Type B pancreatic cell (in vitro differentiated cells): ENCODE results near the gene JHY. TPM values are rescaled to one million over a fixed set of nuclear protein-coding genes. Genes with fewer than 3 reads are reported as not detected.

ENCODE experiments used
- DNase-seq: peaks from one replicate; pipeline ENCODE4 v3.0.0; 2021; ENCODE audit warnings: mixed read lengths; ENCODE audit not compliant: unreplicated experiment; ENCODE audit errors: extremely low spot score
- H3K27ac Mint-ChIP-seq: 2 replicates; pipeline ENCODE4 v1.8.0; 2021; ENCODE audit warnings: mild to moderate bottlenecking, mixed read lengths
- H3K27me3 Mint-ChIP-seq: 2 replicates; pipeline ENCODE4 v1.8.0; 2021; ENCODE audit warnings: mixed read lengths
- H3K36me3 Mint-ChIP-seq: 2 replicates; pipeline ENCODE4 v1.8.0; 2021; ENCODE audit warnings: mixed read lengths
- H3K4me1 Mint-ChIP-seq: one replicate; pipeline ENCODE4 v1.8.0; 2021; ENCODE audit warnings: mixed read lengths; ENCODE audit not compliant: unreplicated experiment
- H3K4me3 Mint-ChIP-seq: 2 replicates; pipeline ENCODE4 v1.8.0; 2021; ENCODE audit warnings: mild to moderate bottlenecking, mixed read lengths
- H3K9me3 Mint-ChIP-seq: 2 replicates; pipeline ENCODE4 v1.8.0; 2021; ENCODE audit warnings: mixed read lengths
- total RNA-seq: library from RNA; stranded (reverse); gene quantifications from 2 replicates; pipeline ENCODE4 v1.2.1, GENCODE V29; 2021; ENCODE audit warnings: low replicate concordance
- TF ChIP-seq, protein P1 (sequence below): fragments of 200-600 bp; sonication (generic); conservative IDR thresholded peaks from 2 replicates; pipeline ENCODE4 v1.5.0; 2021; ENCODE audit warnings: antibody characterized with exemption, mild to moderate bottlenecking

Gene JHY
- total RNA-seq, 1 donor from 2014 or later, result 3.7 TPM

DNA sequence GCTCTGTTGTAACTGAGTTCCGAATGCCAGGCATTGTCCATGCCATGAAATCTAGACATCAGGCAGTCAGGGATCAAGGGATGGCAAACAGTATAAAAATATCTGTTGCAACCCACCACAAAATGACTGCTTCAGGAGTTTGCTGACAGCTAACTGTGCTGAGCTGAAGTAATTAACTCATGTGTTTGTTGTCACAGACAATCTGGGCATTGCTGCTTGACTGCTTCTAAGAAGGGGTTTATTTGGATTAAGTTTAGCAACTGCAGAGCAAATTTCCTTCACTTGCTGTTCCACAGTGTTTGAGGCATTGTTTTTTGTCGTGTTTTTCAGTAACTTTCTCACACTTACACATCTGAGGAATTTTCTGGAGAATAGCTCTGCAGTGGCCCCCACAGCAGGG is 68.7 kb downstream of the JHY start:
- no peaks in the 10 kb centered on the region for H3K4me1 Mint-ChIP-seq
- no peak overlapping the region for H3K4me3 Mint-ChIP-seq
- no peak overlapping the region for H3K27ac Mint-ChIP-seq
- H3K9me3 Mint-ChIP-seq, result no peaks in the 10 kb centered on the region
- TF ChIP-seq, protein P1, sequence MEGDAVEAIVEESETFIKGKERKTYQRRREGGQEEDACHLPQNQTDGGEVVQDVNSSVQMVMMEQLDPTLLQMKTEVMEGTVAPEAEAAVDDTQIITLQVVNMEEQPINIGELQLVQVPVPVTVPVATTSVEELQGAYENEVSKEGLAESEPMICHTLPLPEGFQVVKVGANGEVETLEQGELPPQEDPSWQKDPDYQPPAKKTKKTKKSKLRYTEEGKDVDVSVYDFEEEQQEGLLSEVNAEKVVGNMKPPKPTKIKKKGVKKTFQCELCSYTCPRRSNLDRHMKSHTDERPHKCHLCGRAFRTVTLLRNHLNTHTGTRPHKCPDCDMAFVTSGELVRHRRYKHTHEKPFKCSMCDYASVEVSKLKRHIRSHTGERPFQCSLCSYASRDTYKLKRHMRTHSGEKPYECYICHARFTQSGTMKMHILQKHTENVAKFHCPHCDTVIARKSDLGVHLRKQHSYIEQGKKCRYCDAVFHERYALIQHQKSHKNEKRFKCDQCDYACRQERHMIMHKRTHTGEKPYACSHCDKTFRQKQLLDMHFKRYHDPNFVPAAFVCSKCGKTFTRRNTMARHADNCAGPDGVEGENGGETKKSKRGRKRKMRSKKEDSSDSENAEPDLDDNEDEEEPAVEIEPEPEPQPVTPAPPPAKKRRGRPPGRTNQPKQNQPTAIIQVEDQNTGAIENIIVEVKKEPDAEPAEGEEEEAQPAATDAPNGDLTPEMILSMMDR, result no peak
- H3K36me3 Mint-ChIP-seq, result no peaks in the 10 kb centered on the region
- no peak for DNase-seq
- H3K27me3 Mint-ChIP-seq, result peaks cover 8% of the 10 kb centered on the region

GRCh38 chr11:122954455-122954854 is 71.9 kb downstream of the JHY start:
- Mint-ChIP-seq H3K27me3 (peaks cover 22% of the 10 kb centered on the region), H3K4me1 (no peaks in the 10 kb centered on the region), H3K4me3 (no peak overlapping the region), H3K9me3 (no peaks in the 10 kb centered on the region), H3K27ac (no peak overlapping the region), H3K36me3 (no peaks in the 10 kb centered on the region)
- TF ChIP-seq, protein P1, result no peak
- no peak for DNase-seq

DNA sequence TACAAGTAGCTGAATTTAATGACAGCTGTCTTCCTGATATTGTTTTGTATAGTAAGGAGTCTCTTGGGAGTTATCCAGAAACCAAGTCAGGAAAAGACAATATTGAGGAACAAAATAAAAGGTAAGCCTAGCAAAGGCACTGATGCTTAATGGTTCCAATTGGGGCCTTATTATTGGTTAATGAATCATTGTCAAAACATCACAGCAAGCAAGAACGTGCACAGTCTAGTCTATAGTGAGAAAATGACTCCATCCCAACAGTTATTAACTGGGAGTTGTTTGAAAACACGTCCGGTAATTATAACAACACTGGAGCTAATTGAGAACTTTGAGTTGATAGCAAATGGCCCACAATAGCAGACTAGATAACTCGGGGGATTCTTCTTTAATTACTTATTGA is 81.4 kb downstream of the JHY start:
- TF ChIP-seq, protein P1, result no peak
- Mint-ChIP-seq H3K36me3 (no peaks in the 10 kb centered on the region), H3K9me3 (no peaks in the 10 kb centered on the region), H3K27me3 (peaks cover 74% of the 10 kb centered on the region), H3K27ac (no peak overlapping the region), H3K4me3 (no peak overlapping the region), H3K4me1 (no peaks in the 10 kb centered on the region)
- DNase-seq, result no peak

DNA sequence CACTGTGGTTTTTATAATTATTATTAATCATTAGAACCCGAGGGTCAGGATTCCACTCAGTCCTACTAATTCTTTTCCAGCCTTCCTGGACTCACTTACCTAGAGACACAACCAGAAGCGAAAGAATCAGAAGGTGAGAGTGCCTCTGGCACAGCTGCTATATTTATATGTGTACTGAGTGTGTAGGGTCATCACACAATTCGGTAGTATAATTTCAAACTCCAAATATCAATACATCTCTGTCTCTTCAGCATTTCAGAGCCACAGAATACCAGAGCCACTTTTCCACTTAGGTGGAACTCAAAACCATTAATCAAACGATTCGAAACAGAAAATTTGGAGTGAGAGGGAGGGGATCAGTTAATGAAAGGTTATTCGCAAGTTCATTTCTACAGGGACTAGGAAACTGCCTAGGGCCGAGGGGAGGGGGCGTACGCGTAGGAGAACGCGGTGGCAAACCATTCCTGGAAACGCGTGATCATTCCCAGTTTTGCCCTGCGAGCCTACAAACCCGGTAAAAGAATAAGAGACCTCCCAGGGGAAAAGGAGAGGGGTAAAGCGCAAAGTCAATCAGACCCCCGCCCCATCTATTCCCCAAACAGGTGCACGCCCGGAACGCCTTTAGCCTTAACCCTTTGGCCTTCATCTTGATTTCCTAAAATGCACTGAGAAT is 93.6 kb downstream of the JHY start:
- TF ChIP-seq, protein P1, result no peak
- Mint-ChIP-seq H3K4me3 (peak overlapping the region; percentile 82), H3K4me1 (peaks cover 19% of the 10 kb centered on the region), H3K36me3 (no peaks in the 10 kb centered on the region), H3K27me3 (peaks cover 92% of the 10 kb centered on the region), H3K27ac (no peak overlapping the region), H3K9me3 (no peaks in the 10 kb centered on the region)
- DNase-seq, result no peak

GRCh38 chr11:122976734-122977469 is 94.3 kb downstream of the JHY start:
- H3K4me3 Mint-ChIP-seq, result peak overlapping the region; percentile 82
- H3K9me3 Mint-ChIP-seq, result no peaks in the 10 kb centered on the region
- TF ChIP-seq, protein P1, result no peak
- peaks cover 97% of the 10 kb centered on the region for H3K27me3 Mint-ChIP-seq
- H3K4me1 Mint-ChIP-seq, result peaks cover 19% of the 10 kb centered on the region
- DNase-seq, result no peak
- H3K27ac Mint-ChIP-seq, result no peak overlapping the region
- no peaks in the 10 kb centered on the region for H3K36me3 Mint-ChIP-seq
